Psoas muscle (tissue), 8 donors: ENCODE results near the gene GPATCH1. TPM values are rescaled to one million over a fixed set of nuclear protein-coding genes. Genes with fewer than 3 reads are reported as not detected.
"Not testable (repeated sequence)": the region's sequence is repeated elsewhere in the genome, so short reads cannot be mapped to it uniquely, and the experiment has no call there.

Source experiments
- ATAC-seq, 4 donors: fragments of 200-7000 bp; cut with Tn5 transposase; one replicate each; pipeline ENCODE4 v1.9.1; 2020; ENCODE audit warnings: moderate library complexity in 3 of 4, mild to moderate bottlenecking in 2 of 4
- DNase-seq, 2 donors: peaks; one replicate each; pipeline ENCODE4 v3.0.0-alpha.2; 2020
- H3K27ac ChIP-seq: fragments of 200-600 bp; one replicate; pipeline ENCODE4 v1.8.0; 2022
- H3K27me3 ChIP-seq, 3 donors: fragments of 200-600 bp in 1 of 3; one replicate each; pipeline versions ENCODE4 v1.6.1 to v1.8.0; 2013 to 2022; ENCODE audit warnings: low read length in 2 of 3, mild to moderate bottlenecking in 2 of 3, moderate library complexity in 1 of 3; ENCODE audit not compliant: insufficient read depth in 3 of 3
- H3K36me3 ChIP-seq, 2 donors: fragments of 200-600 bp in 1 of 2; one replicate each; pipeline versions ENCODE4 v1.6.1 to v1.8.0; 2013 to 2022; ENCODE audit warnings: low read depth in 1 of 2, mild to moderate bottlenecking in 1 of 2, moderate library complexity in 1 of 2; ENCODE audit not compliant: insufficient read depth in 1 of 2
- H3K4me1 ChIP-seq: fragments of 200-600 bp; one replicate; pipeline ENCODE4 v1.8.0; 2022
- H3K4me3 ChIP-seq: fragments of 200-600 bp; one replicate; pipeline ENCODE4 v1.8.0; 2022; ENCODE audit warnings: mild to moderate bottlenecking
- H3K9me3 ChIP-seq: fragments of 200-600 bp; one replicate; pipeline ENCODE4 v1.8.0; 2022
- WGBS, 3 donors: extraction: QIAGEN DNeasy Blood & Tissue Kit; methylation state at CpG; one replicate each; pipeline versions ENCODE4 v1.1.6 to v1.1.7; 2013; 5-methylcytosine and 5-hydroxymethylcytosine counted together
- intact Hi-C, 2 donors: fragments of 100-400 bp; cut with DNase I; formaldehyde crosslinking; loops; one replicate each; pipeline versions ENCODE4 v1.11.0 to v1.14.2; 2022
- polyA plus RNA-seq, 3 donors: library from polyadenylated mRNA; stranded (reverse); fragments of 200-250 nt; gene quantifications; one replicate each; pipeline ENCODE4 v1.2.3, GENCODE V29; 2013
- total RNA-seq, 4 donors: library from RNA; stranded (reverse); fragmentation: NEBNext Ultra II Directional in 2 of 4; extraction: Animal tissue kit (Norgen Biotek cat#: 25700) in 2 of 4; gene quantifications; one replicate each; pipeline versions ENCODE4 v1.2.1 to v1.2.4, GENCODE V29; 2021 to 2023
- TF ChIP-seq, protein P1 (sequence below): fragments of 200-600 bp; IDR thresholded peaks from one replicate; pipeline ENCODE4 v1.8.0; 2022; ENCODE audit warnings: antibody characterized with exemption
- donor health status: healthy with polysubstance abuse.
- donor health status: DM: no; HTN: no; CAD: no; lungs with moderate emphysema.
- donor health status: Bipolar disorder and iron deficiency.
- donor health status: healthy.
- donor health status: DM: yes; HTN: yes; CAD: no.
- donor health status: DM: no; HTN: no; CAD: no.
- donor health status: DM: no; HTN: no; CAD: no.
- donor health status: DM: yes; HTN: yes; CAD: no.

GPATCH1 gene
- total and polyA plus RNA-seq, 7 donors: 3.1 to 7.5 (median 4.2) TPM

DNA sequence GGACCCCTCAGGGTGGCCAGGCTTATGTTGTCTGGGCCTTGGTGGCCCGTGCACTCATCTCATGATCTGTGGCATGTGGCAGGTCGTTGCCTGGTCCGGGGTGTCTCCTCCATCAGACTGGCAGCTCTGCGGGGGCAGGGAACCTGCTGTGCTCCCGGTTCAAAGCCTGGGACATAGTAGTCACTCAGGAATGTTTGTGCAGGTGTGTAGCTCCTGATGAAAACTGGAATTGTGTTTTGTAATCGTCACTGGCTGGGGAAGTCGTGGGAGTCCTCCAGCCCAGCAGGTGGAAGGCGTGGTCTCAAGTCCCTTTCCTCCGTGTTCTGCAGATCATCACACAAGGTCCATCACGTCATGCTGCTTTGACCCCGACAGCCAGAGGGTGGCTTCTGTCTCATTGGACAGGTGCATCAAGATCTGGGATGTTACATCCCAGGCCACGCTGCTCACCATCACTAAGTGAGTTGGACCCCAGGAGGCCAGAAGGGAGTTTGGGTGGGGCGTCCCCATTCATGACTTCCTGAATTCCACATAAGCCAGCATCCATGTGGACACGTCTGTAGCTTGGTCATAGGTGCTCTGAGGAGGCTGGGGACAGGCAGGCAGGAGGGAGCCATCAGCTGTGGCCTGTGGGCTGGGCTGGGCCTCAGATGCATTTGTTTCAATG is 70.0 kb downstream of the GPATCH1 start:
- no peaks in the 10 kb centered on the region for H3K27me3 ChIP-seq
- H3K4me1 ChIP-seq: no peaks in the 10 kb centered on the region
- DNase-seq: peak in 1 of 2 donors; percentile 44
- TF ChIP-seq, protein P1, sequence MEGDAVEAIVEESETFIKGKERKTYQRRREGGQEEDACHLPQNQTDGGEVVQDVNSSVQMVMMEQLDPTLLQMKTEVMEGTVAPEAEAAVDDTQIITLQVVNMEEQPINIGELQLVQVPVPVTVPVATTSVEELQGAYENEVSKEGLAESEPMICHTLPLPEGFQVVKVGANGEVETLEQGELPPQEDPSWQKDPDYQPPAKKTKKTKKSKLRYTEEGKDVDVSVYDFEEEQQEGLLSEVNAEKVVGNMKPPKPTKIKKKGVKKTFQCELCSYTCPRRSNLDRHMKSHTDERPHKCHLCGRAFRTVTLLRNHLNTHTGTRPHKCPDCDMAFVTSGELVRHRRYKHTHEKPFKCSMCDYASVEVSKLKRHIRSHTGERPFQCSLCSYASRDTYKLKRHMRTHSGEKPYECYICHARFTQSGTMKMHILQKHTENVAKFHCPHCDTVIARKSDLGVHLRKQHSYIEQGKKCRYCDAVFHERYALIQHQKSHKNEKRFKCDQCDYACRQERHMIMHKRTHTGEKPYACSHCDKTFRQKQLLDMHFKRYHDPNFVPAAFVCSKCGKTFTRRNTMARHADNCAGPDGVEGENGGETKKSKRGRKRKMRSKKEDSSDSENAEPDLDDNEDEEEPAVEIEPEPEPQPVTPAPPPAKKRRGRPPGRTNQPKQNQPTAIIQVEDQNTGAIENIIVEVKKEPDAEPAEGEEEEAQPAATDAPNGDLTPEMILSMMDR: no peak
- no peaks in the 10 kb centered on the region for H3K9me3 ChIP-seq
- no peaks in the 10 kb centered on the region for H3K36me3 ChIP-seq
- intact Hi-C loops: no loop called here
- no peak overlapping the region for H3K27ac ChIP-seq
- H3K4me3 ChIP-seq: no peak overlapping the region
- WGBS, 3 donors: 67 to 70% (median 70%) methylated on average over 14 of the region's 14 CpGs
- no peak for ATAC-seq

DNA sequence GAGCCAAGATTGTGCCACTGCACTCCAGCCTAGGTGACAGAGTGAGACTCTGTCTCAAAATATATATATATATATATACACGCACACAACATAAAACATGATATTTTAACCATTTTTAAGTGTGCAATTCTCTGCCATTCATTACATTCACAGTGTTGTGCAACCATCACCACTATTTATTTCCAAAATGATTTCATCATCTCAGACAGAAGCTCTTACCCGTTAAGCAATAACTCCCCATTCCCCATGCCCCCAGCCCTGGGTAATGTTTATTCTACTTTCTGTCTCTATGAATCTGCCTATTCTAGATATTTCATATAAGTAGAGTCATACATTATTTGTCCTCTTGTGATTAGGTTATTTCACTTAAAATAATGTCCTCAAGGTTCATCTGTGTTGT is 71.2 kb downstream of the GPATCH1 start:
- H3K4me3 ChIP-seq: no peak overlapping the region
- no peaks in the 10 kb centered on the region for H3K27me3 ChIP-seq
- H3K27ac ChIP-seq: no peak overlapping the region
- TF ChIP-seq, protein P1: no peak
- H3K4me1 ChIP-seq: no peaks in the 10 kb centered on the region
- WGBS, 3 donors: 77 to 82% (median 80%) methylated on average over 2 of the region's 2 CpGs
- ATAC-seq (no peak), DNase-seq (no peak)
- intact Hi-C loops: no loop called here
- H3K9me3 ChIP-seq: no peaks in the 10 kb centered on the region
- H3K36me3 ChIP-seq: no peaks in the 10 kb centered on the region

DNA sequence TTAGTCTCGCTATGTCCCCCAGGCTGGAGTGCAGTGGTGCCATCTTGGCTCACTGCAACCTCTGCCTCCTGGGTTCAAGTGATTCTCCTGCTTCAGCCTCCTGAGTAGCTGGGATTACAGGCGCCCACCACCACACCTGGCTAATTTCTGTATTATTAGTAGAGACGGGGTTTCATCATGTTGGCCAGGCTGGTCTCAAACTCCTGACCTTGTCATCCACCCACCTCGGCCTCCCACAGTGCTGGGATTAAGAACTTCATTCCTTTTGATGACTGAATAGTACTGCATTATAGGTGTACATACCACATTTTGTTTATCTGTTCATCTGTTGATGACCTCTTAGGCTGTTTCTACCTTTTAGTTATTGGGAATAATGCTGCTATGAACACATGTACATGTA is 71.6 kb downstream of the GPATCH1 start:
- H3K36me3 ChIP-seq, H3K4me1 ChIP-seq, ATAC-seq, intact Hi-C loops, DNase-seq, H3K27me3 ChIP-seq, H3K4me3 ChIP-seq, H3K9me3 ChIP-seq, H3K27ac ChIP-seq: not testable (repeated sequence)
- WGBS, 3 donors: 73 to 84% (median 76%) methylated on average over 4 of the region's 4 CpGs

DNA sequence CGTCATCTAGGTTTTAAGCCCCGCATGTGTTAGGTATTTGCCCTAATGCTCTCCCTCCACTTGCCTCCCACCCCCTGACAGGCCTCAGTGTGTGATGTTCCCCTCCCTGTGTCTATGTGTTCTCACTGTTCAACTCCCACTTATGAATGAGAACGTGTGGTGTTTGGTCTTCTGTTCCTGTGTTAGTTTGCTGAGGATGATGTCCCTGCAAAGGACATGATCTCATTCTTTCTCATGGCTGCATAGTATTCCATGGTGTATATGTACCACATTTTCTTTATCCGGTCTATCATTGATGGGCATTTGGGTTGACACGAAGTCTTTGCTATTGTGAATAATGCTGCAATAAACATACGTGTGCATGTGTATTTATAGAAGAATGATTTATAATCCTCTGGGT is 73.3 kb downstream of the GPATCH1 start:
- DNase-seq, H3K4me3 ChIP-seq, H3K27ac ChIP-seq, H3K36me3 ChIP-seq, H3K4me1 ChIP-seq, H3K27me3 ChIP-seq, ATAC-seq, H3K9me3 ChIP-seq, intact Hi-C loops: not testable (repeated sequence)
- WGBS, 3 donors: 81 to 85% (median 85%) methylated on average over 6 of the region's 6 CpGs

DNA sequence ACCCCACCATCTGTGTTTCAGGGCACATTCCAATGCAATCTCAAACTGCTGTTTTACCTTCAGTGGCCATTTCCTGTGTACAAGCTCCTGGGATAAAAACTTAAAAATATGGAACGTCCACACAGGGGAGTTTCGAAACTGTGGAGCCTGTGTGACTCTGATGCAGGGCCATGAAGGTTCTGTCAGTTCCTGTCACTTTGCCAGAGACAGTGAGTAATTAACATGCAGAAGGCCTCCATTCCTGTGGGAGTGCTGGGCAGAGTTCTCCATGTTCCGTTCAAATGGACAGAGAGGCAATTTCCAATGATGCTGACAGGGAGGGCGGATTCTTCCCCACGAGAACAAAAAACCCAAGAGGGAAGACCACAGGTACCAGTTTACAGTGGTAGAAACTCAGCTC is 75.4 kb downstream of the GPATCH1 start:
- intact Hi-C loops: no loop called here
- H3K27me3 ChIP-seq: no peaks in the 10 kb centered on the region
- TF ChIP-seq, protein P1: no peak
- no peak for ATAC-seq
- no peak overlapping the region for H3K27ac ChIP-seq
- no peaks in the 10 kb centered on the region for H3K36me3 ChIP-seq
- H3K4me3 ChIP-seq: no peak overlapping the region
- no peak for DNase-seq
- no peaks in the 10 kb centered on the region for H3K9me3 ChIP-seq
- H3K4me1 ChIP-seq: no peaks in the 10 kb centered on the region
- WGBS, 3 donors: 68 to 75% (median 73%) methylated on average over 5 of the region's 5 CpGs

DNA sequence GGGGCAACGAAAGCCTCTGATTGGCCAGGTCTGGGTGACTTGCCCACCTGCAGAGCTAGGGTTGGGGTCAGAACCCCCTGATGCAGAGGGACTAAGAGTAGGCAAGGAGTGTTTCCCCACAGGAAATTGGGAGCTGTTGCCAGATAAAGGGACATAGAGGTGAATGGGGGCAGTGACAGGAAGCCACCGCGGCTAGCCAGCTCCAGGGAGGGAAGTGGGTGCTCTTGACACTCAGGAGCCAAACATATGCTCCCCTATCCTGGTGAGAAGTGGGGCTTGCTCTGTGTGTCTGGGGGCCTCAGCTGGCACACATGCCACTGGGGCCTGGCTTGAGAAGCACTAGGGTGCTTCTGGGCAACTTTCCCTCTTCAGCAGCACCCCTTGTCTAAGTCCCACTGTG is 76.9 kb downstream of the GPATCH1 start:
- Histone ChIP-seq H3K9me3 (no peaks in the 10 kb centered on the region), H3K27me3 (no peaks in the 10 kb centered on the region), H3K4me3 (no peak overlapping the region), H3K4me1 (no peaks in the 10 kb centered on the region), H3K36me3 (no peaks in the 10 kb centered on the region), H3K27ac (no peak overlapping the region)
- 68 to 85% (median 79%) methylated on average over 3 of the region's 3 CpGs for WGBS, 3 donors
- intact Hi-C loops: no loop called here
- ATAC-seq (no peak), DNase-seq (no peak)
- TF ChIP-seq, protein P1: no peak
